GM23338 (cell line): ENCODE data around the gene ADPRH. TPM values are rescaled to one million over a fixed set of nuclear protein-coding genes. Genes with fewer than 3 reads are reported as not detected.

Experiments used
- polyA plus RNA-seq: library from polyadenylated mRNA; unstranded; fragments of >200 nt; fragmentation: Nextera tagmentation; extraction: Ambion mirVana; gene quantifications from 2 replicates; pipeline ENCODE4 v1.2.1, GENCODE V29; 2016
- total RNA-seq: library from RNA; depleted of rRNA; stranded (reverse); fragments of >200 nt; shearing (Covaris generic); gene quantifications from 2 replicates; pipeline ENCODE4 v1.2.3, GENCODE V29; 2014; rRNA removed

The ADPRH gene
- total and polyA plus RNA-seq, 2 experiments from 2014 or later = 1.2 to 3.4 TPM

Other genes starting within 250 kb of the ADPRH start
- 39.0 and 51.6 TPM in 2 replicates for gene TMEM39A, start 115.9 kb upstream of the ADPRH start, total RNA-seq
- 11.0 and 12.9 TPM in 2 replicates for gene TMEM39A, start 115.9 kb upstream of the ADPRH start, polyA plus RNA-seq
- gene POGLUT1, start 110.5 kb upstream of the ADPRH start, total RNA-seq = 13.5 and 22.0 TPM in 2 replicates
- gene POGLUT1, start 110.5 kb upstream of the ADPRH start, polyA plus RNA-seq = 12.1 and 15.2 TPM in 2 replicates
- gene TIMMDC1, start 80.9 kb upstream of the ADPRH start, total RNA-seq = 49.1 and 62.2 TPM in 2 replicates
- 98.2 and 105 TPM in 2 replicates for gene TIMMDC1, start 80.9 kb upstream of the ADPRH start, polyA plus RNA-seq
- gene CD80, start 19.9 kb upstream of the ADPRH start, total RNA-seq = not detected in 2 replicates
- not detected in 2 replicates for gene CD80, start 19.9 kb upstream of the ADPRH start, polyA plus RNA-seq
- gene PLA1A, start 18.4 kb downstream of the ADPRH start, total RNA-seq = not detected in 2 replicates
- gene PLA1A, start 18.4 kb downstream of the ADPRH start, polyA plus RNA-seq = not detected in 2 replicates
- not detected in 2 replicates for gene POPDC2, start 81.1 kb downstream of the ADPRH start, total RNA-seq
- gene POPDC2, start 81.1 kb downstream of the ADPRH start, polyA plus RNA-seq = 0.36 and 0.37 TPM in 2 replicates
- 14.0 and 24.0 TPM in 2 replicates for gene COX17, start 97.9 kb downstream of the ADPRH start, total RNA-seq
- 324 and 376 TPM in 2 replicates for gene COX17, start 97.9 kb downstream of the ADPRH start, polyA plus RNA-seq
- 3.7 and 4.9 TPM in 2 replicates for gene CFAP91, start 123.5 kb downstream of the ADPRH start, total RNA-seq
- 2.3 and 2.4 TPM in 2 replicates for gene CFAP91, start 123.5 kb downstream of the ADPRH start, polyA plus RNA-seq
- gene NR1I2, start 202.6 kb downstream of the ADPRH start, total RNA-seq = 3.9 and 4.4 TPM in 2 replicates
- gene NR1I2, start 202.6 kb downstream of the ADPRH start, polyA plus RNA-seq = 0.89 and 1.4 TPM in 2 replicates